Measurements from ENCODE around the gene MTX1. TPM values are rescaled to one million over a fixed set of nuclear protein-coding genes. Genes with fewer than 3 reads are reported as not detected.
A peak's percentile ranks its signal among the peaks of the same experiment; 100 is the strongest.

Gene MTX1
- total and polyA plus RNA-seq, 9 of the 15 experiments (the other 6 are each of a cell fraction or from before 2014, with no cell fraction given), result 29.1 to 98.4 (median 66.9) TPM

DNA sequence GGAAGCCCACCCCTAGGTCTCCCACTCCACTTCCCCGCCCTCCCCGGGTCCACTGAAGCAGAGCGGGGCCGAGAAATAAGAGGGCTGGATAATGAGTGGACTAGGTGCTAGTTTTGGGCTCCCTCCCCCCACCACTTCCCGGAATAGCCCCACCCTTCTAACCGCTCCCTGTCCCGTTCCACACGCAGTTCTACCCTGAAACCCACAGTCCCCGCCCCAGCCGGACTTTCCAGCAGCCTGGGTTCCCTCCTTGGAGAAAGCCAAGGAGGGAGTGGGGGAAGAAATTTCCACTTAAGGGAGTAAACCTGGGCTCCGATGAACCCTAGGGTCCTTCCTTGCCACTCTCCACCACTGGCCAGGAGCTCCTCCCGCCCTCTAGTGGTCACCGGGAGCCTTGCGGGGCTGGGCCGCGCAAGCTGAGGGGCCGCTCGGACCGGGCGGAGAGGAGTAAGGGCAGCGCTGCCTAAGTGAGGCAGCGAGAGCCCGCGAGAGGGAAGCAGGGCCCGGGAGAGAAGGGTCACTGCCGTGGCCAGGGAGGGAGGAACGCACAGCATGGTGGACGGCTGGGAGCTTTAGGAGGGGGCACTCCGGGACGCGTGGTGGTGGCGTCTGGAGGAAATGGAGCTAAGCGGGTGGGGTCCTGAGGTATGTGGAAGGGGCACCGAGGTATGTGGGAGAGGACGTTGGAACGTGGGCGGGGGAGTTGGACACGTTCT lies 15.1 kb upstream of the MTX1 start (continued):
- peak; percentile 22 for TF ChIP-seq SAP30 (IDR thresholded peaks at IDR 0.05; ENCODE audit: borderline replicate concordance, insufficient read depth, low read depth, low read length, poor library complexity, severe bottlenecking)
- TF ChIP-seq ZC3H11A (IDR thresholded peaks at IDR 0.05; ENCODE audit: low read depth, low read length), result no peak
- no peak for TF ChIP-seq ZFP30 (CRISPR knock-in tag; IDR thresholded peaks at IDR 0.05; ENCODE audit: borderline replicate concordance)
- peak in 1 of 2 experiments; percentile 84; a peak in 2 of 4 replicates for TF ChIP-seq MLLT1 (IDR thresholded peaks at IDR 0.05)
- 0 out of 4 replicates have a peak, but pooled peaks of 1 of the 2 experiments have one; percentile 24 for TF ChIP-seq FOXK2 (conservative IDR thresholded peaks at IDR 0.05 in 1 of 2, IDR thresholded peaks at IDR 0.05 in 1 of 2; ENCODE audit: low read depth in 2 of 2)
- TF ChIP-seq, protein P1, sequence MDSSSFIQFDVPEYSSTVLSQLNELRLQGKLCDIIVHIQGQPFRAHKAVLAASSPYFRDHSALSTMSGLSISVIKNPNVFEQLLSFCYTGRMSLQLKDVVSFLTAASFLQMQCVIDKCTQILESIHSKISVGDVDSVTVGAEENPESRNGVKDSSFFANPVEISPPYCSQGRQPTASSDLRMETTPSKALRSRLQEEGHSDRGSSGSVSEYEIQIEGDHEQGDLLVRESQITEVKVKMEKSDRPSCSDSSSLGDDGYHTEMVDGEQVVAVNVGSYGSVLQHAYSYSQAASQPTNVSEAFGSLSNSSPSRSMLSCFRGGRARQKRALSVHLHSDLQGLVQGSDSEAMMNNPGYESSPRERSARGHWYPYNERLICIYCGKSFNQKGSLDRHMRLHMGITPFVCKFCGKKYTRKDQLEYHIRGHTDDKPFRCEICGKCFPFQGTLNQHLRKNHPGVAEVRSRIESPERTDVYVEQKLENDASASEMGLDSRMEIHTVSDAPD (CRISPR knock-in tag; IDR thresholded peaks at IDR 0.05), result no peak
- TF ChIP-seq, protein P2, sequence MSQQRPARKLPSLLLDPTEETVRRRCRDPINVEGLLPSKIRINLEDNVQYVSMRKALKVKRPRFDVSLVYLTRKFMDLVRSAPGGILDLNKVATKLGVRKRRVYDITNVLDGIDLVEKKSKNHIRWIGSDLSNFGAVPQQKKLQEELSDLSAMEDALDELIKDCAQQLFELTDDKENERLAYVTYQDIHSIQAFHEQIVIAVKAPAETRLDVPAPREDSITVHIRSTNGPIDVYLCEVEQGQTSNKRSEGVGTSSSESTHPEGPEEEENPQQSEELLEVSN (IDR thresholded peaks at IDR 0.05; ENCODE audit: borderline replicate concordance in 1 of 2, extremely low read depth in 1 of 2, insufficient read depth in 1 of 2, insufficient read length in 1 of 2, low read depth in 1 of 2, low read length in 1 of 2, poor library complexity in 1 of 2, severe bottlenecking in 1 of 2), result peak in 1 of 2 experiments; percentile 54
- peak; percentile 43; the same call in 1 of the 2 replicates for TF ChIP-seq GABPA (tag; conservative IDR thresholded peaks at IDR 0.05; ENCODE audit: low read depth)
- no peak for TF ChIP-seq RHOXF2B (CRISPR knock-in tag; conservative IDR thresholded peaks at IDR 0.05)
- peak; percentile 70 for TF ChIP-seq POLR2H (tag; IDR thresholded peaks at IDR 0.05; ENCODE audit: low read depth)
- TF ChIP-seq, protein P3, sequence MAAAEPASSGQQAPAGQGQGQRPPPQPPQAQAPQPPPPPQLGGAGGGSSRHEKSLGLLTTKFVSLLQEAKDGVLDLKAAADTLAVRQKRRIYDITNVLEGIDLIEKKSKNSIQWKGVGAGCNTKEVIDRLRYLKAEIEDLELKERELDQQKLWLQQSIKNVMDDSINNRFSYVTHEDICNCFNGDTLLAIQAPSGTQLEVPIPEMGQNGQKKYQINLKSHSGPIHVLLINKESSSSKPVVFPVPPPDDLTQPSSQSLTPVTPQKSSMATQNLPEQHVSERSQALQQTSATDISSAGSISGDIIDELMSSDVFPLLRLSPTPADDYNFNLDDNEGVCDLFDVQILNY (CRISPR knock-in tag; IDR thresholded peaks at IDR 0.05), result no peak
- no peak for TF ChIP-seq DLX4 (CRISPR knock-in tag; IDR thresholded peaks at IDR 0.05)
- TF ChIP-seq, protein P4, sequence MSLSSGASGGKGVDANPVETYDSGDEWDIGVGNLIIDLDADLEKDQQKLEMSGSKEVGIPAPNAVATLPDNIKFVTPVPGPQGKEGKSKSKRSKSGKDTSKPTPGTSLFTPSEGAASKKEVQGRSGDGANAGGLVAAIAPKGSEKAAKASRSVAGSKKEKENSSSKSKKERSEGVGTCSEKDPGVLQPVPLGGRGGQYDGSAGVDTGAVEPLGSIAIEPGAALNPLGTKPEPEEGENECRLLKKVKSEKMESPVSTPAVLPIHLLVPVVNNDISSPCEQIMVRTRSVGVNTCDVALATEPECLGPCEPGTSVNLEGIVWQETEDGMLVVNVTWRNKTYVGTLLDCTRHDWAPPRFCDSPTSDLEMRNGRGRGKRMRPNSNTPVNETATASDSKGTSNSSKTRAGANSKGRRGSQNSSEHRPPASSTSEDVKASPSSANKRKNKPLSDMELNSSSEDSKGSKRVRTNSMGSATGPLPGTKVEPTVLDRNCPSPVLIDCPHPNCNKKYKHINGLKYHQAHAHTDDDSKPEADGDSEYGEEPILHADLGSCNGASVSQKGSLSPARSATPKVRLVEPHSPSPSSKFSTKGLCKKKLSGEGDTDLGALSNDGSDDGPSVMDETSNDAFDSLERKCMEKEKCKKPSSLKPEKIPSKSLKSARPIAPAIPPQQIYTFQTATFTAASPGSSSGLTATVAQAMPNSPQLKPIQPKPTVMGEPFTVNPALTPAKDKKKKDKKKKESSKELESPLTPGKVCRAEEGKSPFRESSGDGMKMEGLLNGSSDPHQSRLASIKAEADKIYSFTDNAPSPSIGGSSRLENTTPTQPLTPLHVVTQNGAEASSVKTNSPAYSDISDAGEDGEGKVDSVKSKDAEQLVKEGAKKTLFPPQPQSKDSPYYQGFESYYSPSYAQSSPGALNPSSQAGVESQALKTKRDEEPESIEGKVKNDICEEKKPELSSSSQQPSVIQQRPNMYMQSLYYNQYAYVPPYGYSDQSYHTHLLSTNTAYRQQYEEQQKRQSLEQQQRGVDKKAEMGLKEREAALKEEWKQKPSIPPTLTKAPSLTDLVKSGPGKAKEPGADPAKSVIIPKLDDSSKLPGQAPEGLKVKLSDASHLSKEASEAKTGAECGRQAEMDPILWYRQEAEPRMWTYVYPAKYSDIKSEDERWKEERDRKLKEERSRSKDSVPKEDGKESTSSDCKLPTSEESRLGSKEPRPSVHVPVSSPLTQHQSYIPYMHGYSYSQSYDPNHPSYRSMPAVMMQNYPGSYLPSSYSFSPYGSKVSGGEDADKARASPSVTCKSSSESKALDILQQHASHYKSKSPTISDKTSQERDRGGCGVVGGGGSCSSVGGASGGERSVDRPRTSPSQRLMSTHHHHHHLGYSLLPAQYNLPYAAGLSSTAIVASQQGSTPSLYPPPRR (CRISPR knock-in tag; IDR thresholded peaks at IDR 0.05; ENCODE audit: borderline replicate concordance), result no peak
- TF ChIP-seq CBFA2T2 (conservative IDR thresholded peaks at IDR 0.05), result no peak
- no peak for TF ChIP-seq CEBPB (tag; IDR thresholded peaks at IDR 0.05)

Measured in K562 (cell line).